ENCODE measurements around the gene SLC39A8.

DNA sequence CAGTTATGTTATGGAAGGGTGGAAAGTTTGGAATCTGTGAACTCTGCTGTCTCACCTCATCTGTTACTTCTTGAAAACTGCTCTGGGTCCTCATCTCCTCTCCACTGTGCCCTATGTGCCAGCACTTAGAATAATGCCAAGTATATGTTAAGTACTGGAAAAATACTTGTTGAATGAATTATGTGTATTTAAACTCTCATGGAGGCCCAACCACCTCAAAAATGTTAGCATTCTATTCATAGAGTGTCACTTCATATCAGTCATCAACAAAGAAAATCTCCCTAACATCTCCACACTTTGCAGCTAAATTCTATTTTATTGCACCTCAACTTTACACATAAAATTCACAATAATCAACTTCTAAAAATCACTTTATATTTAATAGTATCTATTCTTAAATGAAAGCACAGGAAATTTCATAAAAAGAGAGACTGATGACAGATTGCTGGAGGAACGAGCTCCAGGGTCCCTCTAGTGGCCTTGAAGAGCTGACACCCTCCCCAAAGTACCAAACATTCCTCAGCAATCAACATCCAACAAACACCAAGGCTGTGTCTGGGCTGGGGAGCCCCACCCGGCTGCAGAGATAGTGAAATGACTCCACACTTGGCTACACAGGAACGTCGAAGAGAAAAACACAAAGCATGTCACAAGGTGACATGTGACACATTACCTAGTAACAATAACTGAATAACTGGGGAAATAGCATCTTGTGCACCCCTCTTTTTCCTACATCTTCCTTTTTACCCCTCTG lies 45.8 kb downstream of the SLC39A8 start:
- TF ChIP-seq CTCF (IDR thresholded peaks at IDR 0.05; ENCODE audit: low read depth, low read length, poor library complexity, severe bottlenecking) (peak; percentile 72), EZH2phosphoT487 (IDR thresholded peaks at IDR 0.05; ENCODE audit: borderline replicate concordance, low read length) (no peak)

Data from DOHH2 (cell line).